ENCODE data around the gene NSD2.

NSD2 gene

DNA sequence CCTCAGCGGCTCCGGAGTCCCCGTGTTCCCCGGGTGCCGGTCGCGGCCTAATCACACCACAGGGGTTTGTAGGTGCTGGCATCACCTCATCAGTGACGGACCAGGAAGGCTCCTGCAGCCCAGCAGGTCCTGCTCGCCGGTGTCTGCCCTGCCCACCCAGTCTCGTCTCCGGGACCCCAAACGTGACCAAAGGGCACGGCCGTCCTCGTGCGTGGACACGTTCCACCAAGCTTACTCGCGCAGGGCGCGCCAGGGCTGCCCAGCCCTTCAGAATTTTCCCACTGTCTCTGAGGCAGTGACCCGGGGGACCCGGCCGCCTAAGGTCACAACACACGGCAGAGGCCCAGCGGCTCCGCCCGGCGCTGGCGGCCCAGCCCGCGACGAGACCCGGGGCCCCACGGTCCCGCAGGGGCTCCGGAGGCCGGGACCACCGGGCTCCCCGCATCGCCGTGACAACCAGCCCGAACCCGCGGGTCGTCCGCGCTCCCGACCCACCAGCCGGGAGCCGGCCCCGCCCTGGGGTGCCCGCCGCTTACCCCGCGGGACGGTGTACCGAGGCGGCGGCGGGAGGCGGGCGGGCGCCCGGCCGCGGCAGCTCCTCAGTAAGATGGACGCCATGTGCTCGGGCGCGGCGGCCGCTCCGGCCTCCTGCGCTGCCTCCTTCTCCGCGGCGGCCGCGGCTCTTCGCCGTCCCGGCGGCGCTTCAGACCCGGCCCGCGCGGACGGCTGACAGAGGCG, 15.7 kb upstream of the NSD2 start (continued):
- TF ChIP-seq ZNF558 (tag by site-specific recombination; IDR thresholded peaks at IDR 0.05) = no peak
- peak; percentile 85 for TF ChIP-seq ZNF600 (tag by site-specific recombination; IDR thresholded peaks at IDR 0.05)
- TF ChIP-seq ZNF335 (tag by site-specific recombination; conservative IDR thresholded peaks at IDR 0.05) = peak; percentile 85
- TF ChIP-seq ZNF274 (IDR thresholded peaks at IDR 0.05; ENCODE audit: low read length) = no peak
- no peak for TF ChIP-seq ZNF274 (tag by site-specific recombination; IDR thresholded peaks at IDR 0.05; ENCODE audit: borderline replicate concordance)

DNA sequence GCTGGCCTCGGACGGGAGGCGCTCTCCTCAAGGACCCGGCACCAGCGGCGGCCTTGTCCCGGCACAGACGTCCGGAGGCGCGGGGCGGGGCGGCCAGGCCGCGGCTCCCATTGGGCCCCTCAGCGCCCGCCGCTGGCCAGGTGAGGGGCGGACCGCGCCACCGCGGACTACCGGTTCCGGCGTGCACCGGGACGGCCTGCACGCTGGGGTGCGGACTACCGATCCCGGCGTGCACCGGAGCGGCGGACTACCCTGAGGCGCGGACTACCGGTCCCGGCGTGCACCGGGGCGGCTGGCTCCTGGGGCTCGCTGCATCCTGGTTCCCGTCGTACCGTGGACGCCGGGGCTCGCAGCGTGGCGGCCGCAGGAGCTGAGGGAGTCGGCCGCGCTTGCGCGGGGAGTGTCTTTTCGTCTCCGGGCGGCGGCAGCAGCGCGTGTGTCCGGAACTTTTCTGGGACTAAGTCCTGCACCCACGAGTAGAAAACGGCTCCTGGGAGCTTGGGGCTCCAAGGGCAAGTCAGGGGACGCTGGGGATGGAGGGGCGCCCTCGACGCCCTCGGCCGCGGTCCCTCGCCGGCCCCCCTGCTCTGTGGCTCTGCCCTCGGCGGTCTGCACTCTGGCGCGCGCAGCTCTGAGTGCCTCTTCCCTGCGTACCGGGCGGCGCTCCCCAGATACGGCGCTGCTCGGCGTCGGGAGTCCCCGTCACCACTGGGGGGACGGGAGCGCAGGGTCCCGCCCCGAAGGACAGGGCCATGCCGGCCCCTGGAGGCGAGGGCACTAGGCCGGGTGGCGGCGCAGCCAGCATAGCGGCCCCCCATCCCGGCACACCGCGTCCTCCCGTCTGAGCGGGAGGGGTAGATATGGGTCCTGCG, 14.9 kb upstream of the NSD2 start, which contains the start of gene LETM1:
Gene LETM1 (minus strand): TSS at position 86 of the 872 bp plus-strand sequence. CDS start 206 bp downstream, outside the sequence.
- Histone ChIP-seq H3K9me3 (ENCODE audit: control insufficient read depth, insufficient read depth, low read depth, low read length) (no peaks in the 10 kb centered on the region), H3K4me1 (ENCODE audit: control insufficient read depth, insufficient read depth, low read length) (peaks cover 3% of the 10 kb centered on the region; the same call in 1 of the 2 replicates), H3K27ac (ENCODE audit: extremely low read depth, low read depth, low read length) (peak within 1 kb of the TSS; percentile 77), H3K36me3 (ENCODE audit: control insufficient read depth in 2 of 2, insufficient read depth in 1 of 2, low read length in 2 of 2) (peaks cover 0 to 13% of the 10 kb centered on the region in 2 experiments; a peak in 1 of 3 replicates), H3K4me3 (ENCODE audit: low read depth, low read length) (peak within 1 kb of the TSS; percentile 60)
- CTCF ChIA-PET = no interaction called here
- POLR2A ChIA-PET = interaction anchor here (0.7 to 1.0 kb wide), 3 partner anchors 9 to 14 kb away, joined by 3 to 9 read pairs (median 4); partner anchors contain the start of gene NSD2
- TF ChIP-seq, protein P1, sequence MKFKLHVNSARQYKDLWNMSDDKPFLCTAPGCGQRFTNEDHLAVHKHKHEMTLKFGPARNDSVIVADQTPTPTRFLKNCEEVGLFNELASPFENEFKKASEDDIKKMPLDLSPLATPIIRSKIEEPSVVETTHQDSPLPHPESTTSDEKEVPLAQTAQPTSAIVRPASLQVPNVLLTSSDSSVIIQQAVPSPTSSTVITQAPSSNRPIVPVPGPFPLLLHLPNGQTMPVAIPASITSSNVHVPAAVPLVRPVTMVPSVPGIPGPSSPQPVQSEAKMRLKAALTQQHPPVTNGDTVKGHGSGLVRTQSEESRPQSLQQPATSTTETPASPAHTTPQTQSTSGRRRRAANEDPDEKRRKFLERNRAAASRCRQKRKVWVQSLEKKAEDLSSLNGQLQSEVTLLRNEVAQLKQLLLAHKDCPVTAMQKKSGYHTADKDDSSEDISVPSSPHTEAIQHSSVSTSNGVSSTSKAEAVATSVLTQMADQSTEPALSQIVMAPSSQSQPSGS (tag by site-specific recombination; IDR thresholded peaks at IDR 0.05; ENCODE audit: low read depth) = no peak
- TF ChIP-seq ZNF350 (tag by site-specific recombination; IDR thresholded peaks at IDR 0.05) = no peak
- TF ChIP-seq SETDB1 (IDR thresholded peaks at IDR 0.05; ENCODE audit: insufficient read length, low read length) = no peak
- TF ChIP-seq ZNF112 (tag by site-specific recombination; IDR thresholded peaks at IDR 0.05) = no peak
- TF ChIP-seq ZNF692 (tag by site-specific recombination; IDR thresholded peaks at IDR 0.05) = peak; percentile 52; the same call in 1 of the 2 replicates
- peak; percentile 40 for TF ChIP-seq ZIC2 (tag by site-specific recombination; IDR thresholded peaks at IDR 0.05)
- no peak for TF ChIP-seq ZNF521 (tag by site-specific recombination; IDR thresholded peaks at IDR 0.05)
- TF ChIP-seq ZNF529 (tag by site-specific recombination; IDR thresholded peaks at IDR 0.05; ENCODE audit: insufficient replicate concordance) = no peak
- no peak for TF ChIP-seq ZNF704 (tag by site-specific recombination; IDR thresholded peaks at IDR 0.05)
- peak; percentile 66 for TF ChIP-seq OSR2 (tag by site-specific recombination; IDR thresholded peaks at IDR 0.05)
- no peak for TF ChIP-seq ZNF138 (tag by site-specific recombination; IDR thresholded peaks at IDR 0.05; ENCODE audit: borderline replicate concordance)
- TF ChIP-seq ZNF658 (tag by site-specific recombination; IDR thresholded peaks at IDR 0.05) = no peak
- TF ChIP-seq ZNF23 (tag by site-specific recombination; IDR thresholded peaks at IDR 0.05; ENCODE audit: borderline replicate concordance) = no peak
- TF ChIP-seq ZFP37 (tag by site-specific recombination; IDR thresholded peaks at IDR 0.05) = no peak
- no peak for TF ChIP-seq ZNF140 (tag by site-specific recombination; IDR thresholded peaks at IDR 0.05)
- no peak for TF ChIP-seq ZNF366 (tag by site-specific recombination; conservative IDR thresholded peaks at IDR 0.05)
- no peak for TF ChIP-seq ZNF184 (tag by site-specific recombination; IDR thresholded peaks at IDR 0.05)
- TF ChIP-seq, protein P2, sequence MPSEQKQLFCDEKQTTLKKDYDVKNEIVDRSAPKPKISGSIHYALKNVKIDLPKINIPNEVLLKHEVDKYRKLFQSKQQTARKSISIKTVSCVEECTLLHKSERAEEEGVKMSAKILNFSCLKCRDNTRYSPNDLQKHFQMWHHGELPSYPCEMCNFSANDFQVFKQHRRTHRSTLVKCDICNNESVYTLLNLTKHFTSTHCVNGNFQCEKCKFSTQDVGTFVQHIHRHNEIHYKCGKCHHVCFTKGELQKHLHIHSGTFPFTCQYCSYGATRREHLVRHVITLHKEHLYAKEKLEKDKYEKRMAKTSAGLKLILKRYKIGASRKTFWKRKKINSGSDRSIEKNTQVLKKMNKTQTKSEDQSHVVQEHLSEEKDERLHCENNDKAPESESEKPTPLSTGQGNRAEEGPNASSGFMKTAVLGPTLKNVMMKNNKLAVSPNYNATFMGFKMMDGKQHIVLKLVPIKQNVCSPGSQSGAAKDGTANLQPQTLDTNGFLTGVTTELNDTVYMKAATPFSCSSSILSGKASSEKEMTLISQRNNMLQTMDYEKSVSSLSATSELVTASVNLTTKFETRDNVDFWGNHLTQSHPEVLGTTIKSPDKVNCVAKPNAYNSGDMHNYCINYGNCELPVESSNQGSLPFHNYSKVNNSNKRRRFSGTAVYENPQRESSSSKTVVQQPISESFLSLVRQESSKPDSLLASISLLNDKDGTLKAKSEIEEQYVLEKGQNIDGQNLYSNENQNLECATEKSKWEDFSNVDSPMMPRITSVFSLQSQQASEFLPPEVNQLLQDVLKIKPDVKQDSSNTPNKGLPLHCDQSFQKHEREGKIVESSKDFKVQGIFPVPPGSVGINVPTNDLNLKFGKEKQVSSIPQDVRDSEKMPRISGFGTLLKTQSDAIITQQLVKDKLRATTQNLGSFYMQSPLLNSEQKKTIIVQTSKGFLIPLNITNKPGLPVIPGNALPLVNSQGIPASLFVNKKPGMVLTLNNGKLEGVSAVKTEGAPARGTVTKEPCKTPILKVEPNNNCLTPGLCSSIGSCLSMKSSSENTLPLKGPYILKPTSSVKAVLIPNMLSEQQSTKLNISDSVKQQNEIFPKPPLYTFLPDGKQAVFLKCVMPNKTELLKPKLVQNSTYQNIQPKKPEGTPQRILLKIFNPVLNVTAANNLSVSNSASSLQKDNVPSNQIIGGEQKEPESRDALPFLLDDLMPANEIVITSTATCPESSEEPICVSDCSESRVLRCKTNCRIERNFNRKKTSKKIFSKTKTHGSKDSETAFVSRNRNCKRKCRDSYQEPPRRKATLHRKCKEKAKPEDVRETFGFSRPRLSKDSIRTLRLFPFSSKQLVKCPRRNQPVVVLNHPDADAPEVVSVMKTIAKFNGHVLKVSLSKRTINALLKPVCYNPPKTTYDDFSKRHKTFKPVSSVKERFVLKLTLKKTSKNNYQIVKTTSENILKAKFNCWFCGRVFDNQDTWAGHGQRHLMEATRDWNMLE (tag by site-specific recombination; conservative IDR thresholded peaks at IDR 0.05; ENCODE audit: low read depth) = no peak
